ENCODE measurements around the gene PSAPL1.

DNA sequence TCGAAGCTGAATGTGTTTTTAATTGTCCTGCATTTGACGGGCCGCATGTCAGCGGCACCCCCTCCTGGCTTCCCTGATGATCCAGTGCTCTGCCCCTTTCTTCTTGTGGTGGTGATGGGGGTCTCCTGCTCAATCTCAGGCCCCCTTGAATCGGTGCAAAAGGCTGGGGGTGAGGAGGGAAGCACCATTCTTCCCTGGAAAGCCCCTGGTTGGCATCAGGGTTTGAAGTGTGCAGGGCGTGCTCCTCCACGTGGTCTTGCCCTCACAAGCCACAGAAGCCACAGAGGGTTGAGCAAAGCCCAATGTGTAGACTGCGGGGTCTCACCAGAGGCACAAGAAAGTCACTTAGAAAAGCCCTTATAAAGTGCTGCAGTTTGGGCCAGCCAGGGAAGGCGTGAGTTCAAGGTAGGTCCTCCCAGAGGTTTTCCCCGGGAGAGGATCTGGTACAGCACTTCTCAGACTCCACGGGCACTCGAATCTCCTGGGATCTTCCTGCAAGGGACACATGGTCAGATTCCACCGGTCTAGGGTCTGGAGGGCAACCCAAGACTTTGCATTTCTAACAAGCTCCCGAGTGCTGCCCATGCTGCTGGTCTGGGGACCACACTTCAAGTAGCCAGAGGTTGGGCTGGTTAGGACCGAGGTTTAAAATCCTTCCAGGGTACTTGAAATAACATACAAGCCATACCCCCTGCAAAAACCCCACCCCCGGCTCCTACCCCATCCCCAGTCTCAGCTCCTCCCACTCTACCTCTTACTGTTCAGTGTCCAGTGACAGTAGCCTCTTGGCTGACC, 35.1 kb downstream of the PSAPL1 start:
- TF ChIP-seq, protein P1, sequence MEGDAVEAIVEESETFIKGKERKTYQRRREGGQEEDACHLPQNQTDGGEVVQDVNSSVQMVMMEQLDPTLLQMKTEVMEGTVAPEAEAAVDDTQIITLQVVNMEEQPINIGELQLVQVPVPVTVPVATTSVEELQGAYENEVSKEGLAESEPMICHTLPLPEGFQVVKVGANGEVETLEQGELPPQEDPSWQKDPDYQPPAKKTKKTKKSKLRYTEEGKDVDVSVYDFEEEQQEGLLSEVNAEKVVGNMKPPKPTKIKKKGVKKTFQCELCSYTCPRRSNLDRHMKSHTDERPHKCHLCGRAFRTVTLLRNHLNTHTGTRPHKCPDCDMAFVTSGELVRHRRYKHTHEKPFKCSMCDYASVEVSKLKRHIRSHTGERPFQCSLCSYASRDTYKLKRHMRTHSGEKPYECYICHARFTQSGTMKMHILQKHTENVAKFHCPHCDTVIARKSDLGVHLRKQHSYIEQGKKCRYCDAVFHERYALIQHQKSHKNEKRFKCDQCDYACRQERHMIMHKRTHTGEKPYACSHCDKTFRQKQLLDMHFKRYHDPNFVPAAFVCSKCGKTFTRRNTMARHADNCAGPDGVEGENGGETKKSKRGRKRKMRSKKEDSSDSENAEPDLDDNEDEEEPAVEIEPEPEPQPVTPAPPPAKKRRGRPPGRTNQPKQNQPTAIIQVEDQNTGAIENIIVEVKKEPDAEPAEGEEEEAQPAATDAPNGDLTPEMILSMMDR (IDR thresholded peaks at IDR 0.05; ENCODE audit: low read depth, low read length, poor library complexity, severe bottlenecking), result no peak
- TF ChIP-seq EZH2phosphoT487 (IDR thresholded peaks at IDR 0.05; ENCODE audit: borderline replicate concordance, low read length), result no peak
